Omental fat pad (tissue), 4 donors: ENCODE results near the gene CACNA2D3. TPM values are rescaled to one million over a fixed set of nuclear protein-coding genes. Genes with fewer than 3 reads are reported as not detected.

Experiments used
- ATAC-seq: fragments of 150-250 bp; one replicate; pipeline ENCODE4 v1.9.1; 2016; ENCODE audit warnings: mild to moderate bottlenecking, moderate library complexity; ENCODE audit not compliant: low FRiP score
- DNase-seq: peaks from one replicate; pipeline ENCODE4 v3.0.0-alpha.2; 2019; ENCODE audit warnings: low spot score
- total RNA-seq, 4 donors: library from RNA; depleted of rRNA; stranded (reverse); fragments of >200 nt; gene quantifications; one replicate each; pipeline ENCODE4 v1.1.0, GENCODE V29; 2016
- TF ChIP-seq, protein P1 (sequence below), 3 donors: fragments of 450-650 bp; IDR thresholded peaks; one replicate each; pipeline ENCODE4 v1.5.1; 2016 to 2017; ENCODE audit warnings: antibody characterized with exemption in 3 of 3, mild to moderate bottlenecking in 3 of 3, moderate library complexity in 2 of 3

CACNA2D3 gene
- total RNA-seq, 4 donors from 2014 or later: 2.6 to 6.1 (median 4.5) TPM

- TF ChIP-seq, protein P1, sequence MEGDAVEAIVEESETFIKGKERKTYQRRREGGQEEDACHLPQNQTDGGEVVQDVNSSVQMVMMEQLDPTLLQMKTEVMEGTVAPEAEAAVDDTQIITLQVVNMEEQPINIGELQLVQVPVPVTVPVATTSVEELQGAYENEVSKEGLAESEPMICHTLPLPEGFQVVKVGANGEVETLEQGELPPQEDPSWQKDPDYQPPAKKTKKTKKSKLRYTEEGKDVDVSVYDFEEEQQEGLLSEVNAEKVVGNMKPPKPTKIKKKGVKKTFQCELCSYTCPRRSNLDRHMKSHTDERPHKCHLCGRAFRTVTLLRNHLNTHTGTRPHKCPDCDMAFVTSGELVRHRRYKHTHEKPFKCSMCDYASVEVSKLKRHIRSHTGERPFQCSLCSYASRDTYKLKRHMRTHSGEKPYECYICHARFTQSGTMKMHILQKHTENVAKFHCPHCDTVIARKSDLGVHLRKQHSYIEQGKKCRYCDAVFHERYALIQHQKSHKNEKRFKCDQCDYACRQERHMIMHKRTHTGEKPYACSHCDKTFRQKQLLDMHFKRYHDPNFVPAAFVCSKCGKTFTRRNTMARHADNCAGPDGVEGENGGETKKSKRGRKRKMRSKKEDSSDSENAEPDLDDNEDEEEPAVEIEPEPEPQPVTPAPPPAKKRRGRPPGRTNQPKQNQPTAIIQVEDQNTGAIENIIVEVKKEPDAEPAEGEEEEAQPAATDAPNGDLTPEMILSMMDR (IDR thresholded peaks at IDR 0.05): no peak
- ATAC-seq: no peak
Measured at GRCh38 chr3:54831112-54831511, 708.8 kb downstream of the CACNA2D3 start.

DNA sequence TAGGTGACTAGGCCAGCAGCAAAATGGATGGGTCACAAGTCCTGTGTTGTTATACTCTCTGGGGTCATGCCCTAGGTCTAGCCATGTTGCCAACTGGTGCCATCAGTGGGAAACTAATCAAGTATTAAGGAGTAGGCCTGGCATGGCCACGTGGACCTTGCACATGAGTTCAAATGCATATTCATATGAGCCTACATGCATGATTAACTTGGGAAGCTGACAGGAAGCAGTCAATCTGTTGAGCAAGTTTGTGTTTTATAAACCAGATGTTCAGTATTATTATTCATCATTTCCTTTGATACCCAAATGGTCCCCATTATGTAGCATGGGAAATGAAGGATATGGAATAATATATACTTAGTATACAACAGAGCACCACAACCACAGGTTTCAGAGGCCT, 710.5 kb downstream of the CACNA2D3 start:
- no peak for DNase-seq
- TF ChIP-seq, protein P1 (IDR thresholded peaks at IDR 0.05): no peak
- no peak for ATAC-seq

More at GRCh38 chr3:54831112-54831511, 708.8 kb downstream of the CACNA2D3 start:
- DNase-seq: no peak

GRCh38 chr3:54835701-54836100, 713.3 kb downstream of the CACNA2D3 start:
- TF ChIP-seq, protein P1 (IDR thresholded peaks at IDR 0.05): no peak
- no peak for ATAC-seq
- DNase-seq: no peak

DNA sequence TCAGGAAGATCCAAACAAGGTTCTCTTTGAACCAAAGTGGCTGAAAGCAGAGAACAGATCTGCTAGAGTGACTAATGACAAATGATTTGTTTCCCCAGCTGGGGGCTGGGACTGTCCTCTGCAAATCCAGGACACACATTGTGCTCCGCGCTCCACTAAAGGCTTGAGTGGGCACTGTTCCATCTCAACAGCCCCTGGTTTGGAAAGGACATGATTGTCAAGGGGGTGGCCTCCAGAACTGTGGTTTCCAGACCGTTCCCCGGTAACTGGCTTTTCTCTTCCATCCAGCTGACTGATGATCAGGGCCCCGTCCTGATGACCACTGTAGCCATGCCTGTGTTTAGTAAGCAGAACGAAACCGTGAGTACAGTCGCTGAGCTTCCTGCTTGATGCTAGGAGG, 714.5 kb downstream of the CACNA2D3 start:
- TF ChIP-seq, protein P1 (IDR thresholded peaks at IDR 0.05): no peak
- ATAC-seq: no peak
- no peak for DNase-seq

- DNase-seq: no peak
- no peak for ATAC-seq
- TF ChIP-seq, protein P1 (IDR thresholded peaks at IDR 0.05): no peak
Measured at GRCh38 chr3:54837964-54838363, 715.6 kb downstream of the CACNA2D3 start.

DNA sequence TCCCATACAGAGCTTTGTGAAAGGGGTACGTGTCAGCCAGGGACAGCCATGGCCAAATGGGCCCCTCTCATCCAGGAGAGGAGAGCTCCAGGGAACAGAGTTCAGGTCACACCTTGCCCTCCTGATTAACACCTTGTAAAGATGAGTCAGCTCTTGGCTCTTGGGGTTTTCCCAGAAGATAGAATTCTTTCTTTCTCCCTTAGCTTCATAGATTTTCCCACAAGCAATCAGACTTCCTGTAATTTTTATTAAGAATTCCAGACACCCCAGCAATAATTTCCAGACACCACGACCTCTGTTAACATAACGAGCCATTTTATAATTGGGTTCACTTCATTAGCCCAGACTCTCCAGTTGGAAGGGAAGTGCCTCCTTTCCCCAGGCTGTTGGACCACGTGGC, 719.1 kb downstream of the CACNA2D3 start:
- TF ChIP-seq, protein P1 (IDR thresholded peaks at IDR 0.05): no peak
- ATAC-seq: no peak
- DNase-seq: no peak

DNA sequence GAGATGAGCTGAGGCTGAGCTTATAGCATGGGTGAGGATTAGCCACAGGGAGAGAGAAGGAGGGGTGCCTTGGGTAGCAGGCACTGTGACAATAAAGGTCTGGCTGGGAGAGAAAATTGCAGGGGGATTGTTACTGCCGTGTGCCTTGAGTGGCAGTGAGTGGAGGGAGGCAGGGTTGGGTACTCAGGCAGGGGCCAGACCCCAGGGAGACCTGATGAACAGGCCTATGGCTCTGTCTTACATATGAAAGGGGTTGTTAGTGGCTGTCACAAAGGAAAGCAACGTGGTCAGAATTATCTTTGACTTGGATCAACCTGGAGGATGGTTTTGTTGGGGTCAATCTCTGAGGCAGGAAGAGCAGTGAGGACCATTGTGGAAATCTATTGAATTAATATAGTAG, 721.0 kb downstream of the CACNA2D3 start:
- ATAC-seq (no peak), DNase-seq (no peak)
- TF ChIP-seq, protein P1 (IDR thresholded peaks at IDR 0.05): no peak
